AG09309 (cell line): ENCODE results near the gene GUCA2B.

ENCODE experiments used
- DNase-seq: peaks from one replicate; pipeline ENCODE4 v3.0.0-alpha.2; 2010; ENCODE audit warnings: low read depth
- H3K4me3 ChIP-seq: 2 replicates; pipeline ENCODE4 v1.5.1; 2011; ENCODE audit warnings: mild to moderate bottlenecking, low read depth, low read length, moderate library complexity; ENCODE audit not compliant: control insufficient read depth
- TF ChIP-seq, protein P1 (sequence below): IDR thresholded peaks from 2 replicates; pipeline ENCODE4 v1.5.1; 2011; ENCODE audit warnings: mild to moderate bottlenecking, low read depth, low read length, inconsistent platforms; ENCODE audit not compliant: insufficient read depth, control insufficient read depth; ENCODE audit errors: missing control alignments

GUCA2B gene

DNA sequence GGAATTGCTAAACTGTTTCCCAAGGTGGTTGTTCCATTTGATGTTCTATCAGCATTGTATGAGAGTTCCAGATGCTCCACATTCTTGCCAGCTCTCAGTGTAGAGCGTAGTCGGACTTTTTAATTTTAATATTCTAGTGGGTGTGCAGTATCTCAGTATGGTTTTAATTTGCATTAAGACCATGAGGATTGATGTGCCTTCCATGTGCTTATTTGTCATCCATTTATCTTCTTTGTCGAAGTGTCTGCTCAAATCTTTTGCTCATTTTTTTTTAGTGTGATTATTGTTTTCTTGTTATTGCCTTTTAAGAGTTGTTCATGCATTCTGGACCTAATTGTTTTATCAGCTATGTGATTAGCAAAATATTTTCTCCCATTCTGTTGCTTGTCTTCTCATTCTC is 13.8 kb upstream of the GUCA2B start:
- DNase-seq, result no peak
- TF ChIP-seq, protein P1, sequence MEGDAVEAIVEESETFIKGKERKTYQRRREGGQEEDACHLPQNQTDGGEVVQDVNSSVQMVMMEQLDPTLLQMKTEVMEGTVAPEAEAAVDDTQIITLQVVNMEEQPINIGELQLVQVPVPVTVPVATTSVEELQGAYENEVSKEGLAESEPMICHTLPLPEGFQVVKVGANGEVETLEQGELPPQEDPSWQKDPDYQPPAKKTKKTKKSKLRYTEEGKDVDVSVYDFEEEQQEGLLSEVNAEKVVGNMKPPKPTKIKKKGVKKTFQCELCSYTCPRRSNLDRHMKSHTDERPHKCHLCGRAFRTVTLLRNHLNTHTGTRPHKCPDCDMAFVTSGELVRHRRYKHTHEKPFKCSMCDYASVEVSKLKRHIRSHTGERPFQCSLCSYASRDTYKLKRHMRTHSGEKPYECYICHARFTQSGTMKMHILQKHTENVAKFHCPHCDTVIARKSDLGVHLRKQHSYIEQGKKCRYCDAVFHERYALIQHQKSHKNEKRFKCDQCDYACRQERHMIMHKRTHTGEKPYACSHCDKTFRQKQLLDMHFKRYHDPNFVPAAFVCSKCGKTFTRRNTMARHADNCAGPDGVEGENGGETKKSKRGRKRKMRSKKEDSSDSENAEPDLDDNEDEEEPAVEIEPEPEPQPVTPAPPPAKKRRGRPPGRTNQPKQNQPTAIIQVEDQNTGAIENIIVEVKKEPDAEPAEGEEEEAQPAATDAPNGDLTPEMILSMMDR, result no peak
- no peak overlapping the region for H3K4me3 ChIP-seq

DNA sequence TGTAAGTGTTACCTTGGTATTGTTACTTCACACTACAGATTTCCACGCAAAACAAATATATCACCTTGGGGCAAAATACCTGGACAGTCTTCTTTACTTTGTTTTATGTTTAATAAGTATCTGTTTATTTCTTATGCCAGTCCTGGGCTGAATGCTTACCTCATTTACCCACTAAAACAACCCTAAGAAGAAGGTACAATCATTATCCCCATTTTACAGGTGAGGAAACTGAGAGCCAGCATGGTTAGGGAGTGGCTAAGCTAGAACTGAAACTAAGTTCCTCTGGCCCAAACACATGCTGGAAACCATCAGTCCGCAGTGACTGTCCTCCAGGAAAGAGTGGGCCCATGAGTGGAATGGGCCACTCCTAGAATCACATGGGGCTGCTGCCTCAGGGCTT is 13.0 kb upstream of the GUCA2B start:
- no peak overlapping the region for H3K4me3 ChIP-seq
- TF ChIP-seq, protein P1, result no peak
- DNase-seq, result no peak

DNA sequence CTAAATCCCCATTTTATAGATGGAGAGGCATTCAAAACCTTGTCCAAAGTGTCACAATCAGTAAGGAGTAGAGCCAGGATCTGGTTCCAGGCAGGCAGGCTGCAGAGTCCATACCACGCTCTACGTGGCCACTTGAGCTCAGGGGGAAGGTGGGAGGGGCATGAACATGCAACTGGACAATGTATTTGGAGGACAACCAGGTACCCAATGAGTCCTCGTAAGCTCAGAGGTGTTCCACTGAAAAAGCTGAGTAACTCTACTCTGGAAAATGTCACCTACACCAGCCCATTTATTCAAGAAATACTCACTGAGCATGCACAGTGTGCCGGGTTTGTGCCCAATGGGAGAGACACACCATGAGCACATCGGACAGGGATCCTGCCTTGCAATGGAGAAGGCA is 11.2 kb upstream of the GUCA2B start:
- TF ChIP-seq, protein P1, result no peak
- H3K4me3 ChIP-seq, result no peak overlapping the region
- no peak for DNase-seq

DNA sequence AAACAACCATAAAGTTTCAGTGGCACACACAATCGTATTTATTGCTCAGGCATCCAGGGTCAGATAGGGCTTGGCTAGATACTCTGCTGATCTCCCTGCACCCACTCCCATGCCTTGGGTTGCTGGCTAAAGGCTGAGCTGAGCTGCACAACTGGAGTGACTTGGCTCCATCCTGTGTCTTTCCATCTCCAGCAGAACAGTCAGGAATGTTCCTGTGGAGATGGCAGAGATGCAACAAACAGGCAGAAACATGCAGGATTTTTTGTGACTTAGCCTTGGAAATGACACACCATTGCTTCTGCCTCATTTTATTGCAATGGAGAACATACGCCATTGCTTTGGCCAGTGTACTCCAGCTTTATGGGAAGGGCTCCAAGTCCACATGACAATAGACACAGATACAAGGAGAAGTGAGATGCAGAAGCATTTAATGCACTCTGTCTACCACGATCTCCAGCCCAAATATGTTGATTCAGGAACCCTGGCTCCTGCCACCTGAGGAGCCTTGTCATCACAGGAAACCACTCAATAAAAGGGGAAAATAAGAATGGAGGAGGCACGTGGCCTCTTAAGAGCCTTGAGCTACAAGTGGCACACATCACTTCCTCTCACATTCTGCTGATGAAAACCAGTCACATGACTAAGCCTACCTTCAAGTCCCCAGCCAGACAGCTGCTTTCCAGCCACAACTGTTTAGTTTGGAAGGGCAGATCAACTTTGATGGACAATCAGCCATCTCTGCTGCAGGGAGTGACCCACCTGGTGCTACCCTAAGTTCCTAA is 10.1 kb upstream of the GUCA2B start:
- TF ChIP-seq, protein P1, result no peak
- DNase-seq, result no peak
- no peak overlapping the region for H3K4me3 ChIP-seq

DNA sequence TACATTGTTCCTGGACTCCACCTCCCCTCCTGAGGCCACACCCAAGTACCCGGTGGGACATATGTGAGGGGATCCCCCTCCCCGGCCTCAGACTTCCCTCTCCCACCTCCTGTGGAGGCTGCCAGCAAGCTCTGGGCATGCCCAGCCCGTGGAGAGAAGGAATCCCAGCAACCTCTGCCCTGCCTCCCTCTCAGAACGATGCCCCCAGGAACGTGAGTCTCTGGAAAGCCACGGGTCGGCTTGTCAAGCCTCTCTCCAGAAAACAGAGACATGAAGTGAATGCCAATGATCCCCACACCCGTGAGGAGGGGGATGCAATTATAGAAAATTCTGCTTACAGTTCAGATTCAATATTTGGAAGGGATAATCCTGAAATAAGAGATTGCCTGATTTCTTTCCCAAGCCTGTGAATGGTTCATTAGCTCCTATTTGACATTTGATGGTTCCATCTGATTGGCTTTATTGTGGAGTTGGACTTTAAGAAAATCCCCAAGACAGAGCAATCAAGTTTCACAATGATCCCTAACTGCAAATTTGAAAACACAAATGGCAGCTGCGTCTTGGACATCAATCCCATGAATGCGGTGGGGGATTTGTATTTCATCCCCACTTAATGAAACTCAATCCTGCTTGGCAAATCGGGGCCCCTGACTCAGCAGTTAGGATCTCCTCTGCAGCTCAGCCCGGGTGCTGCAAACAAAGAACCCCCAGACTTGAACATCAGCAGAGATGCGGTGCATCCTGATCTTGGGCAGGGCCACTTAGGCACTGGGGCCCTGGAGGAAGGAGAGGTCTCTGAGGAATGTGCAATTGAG is 9.1 kb upstream of the GUCA2B start:
- TF ChIP-seq, protein P1, result no peak
- H3K4me3 ChIP-seq, result no peak overlapping the region
- DNase-seq, result no peak

DNA sequence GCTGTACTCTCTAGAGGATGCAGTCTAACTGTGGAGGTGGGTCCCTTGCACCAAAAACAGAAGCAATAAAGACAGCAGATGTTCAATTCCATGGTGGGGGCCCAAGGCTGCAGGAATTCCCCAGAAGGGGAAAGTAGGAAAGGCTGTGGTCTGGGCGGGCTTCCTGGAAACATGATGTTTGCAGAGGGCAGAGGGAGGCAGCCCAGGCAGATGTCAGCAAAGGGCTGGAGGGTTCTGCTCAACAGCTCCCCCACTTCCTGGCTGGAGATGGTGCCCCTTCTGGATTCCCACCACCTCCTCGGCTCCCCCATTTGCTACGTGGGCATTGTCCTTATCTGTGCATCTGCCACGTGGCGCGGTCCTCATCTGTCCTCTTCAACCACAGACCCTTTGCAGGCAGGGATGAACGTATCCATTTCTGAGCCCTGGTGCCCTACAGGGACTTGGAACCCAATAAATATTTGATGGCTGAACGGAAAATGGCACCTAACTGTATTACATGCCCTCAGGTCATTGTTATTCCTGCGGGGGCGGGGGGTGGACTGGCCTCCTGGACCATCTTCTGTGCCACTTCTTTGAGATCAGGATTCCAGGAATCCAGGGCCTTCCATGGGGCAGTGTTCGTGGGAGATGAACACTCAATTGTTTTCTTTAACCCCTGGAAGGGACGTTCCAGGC is 8.4 kb upstream of the GUCA2B start:
- no peak for DNase-seq
- TF ChIP-seq, protein P1, result no peak
- H3K4me3 ChIP-seq, result no peak overlapping the region
